ENCODE measurements around the gene BABAM1.

- no peak for TF ChIP-seq CTCF (IDR thresholded peaks at IDR 0.05)
- TF ChIP-seq EP300 (IDR thresholded peaks at IDR 0.05), result no peak
- TF ChIP-seq POLR2AphosphoS5 (IDR thresholded peaks at IDR 0.05), result no peak
- no peak for TF ChIP-seq POLR2A (IDR thresholded peaks at IDR 0.05)
Observed at GRCh38 chr19:17285415-17286135, 18.3 kb downstream of the BABAM1 start.

Measured in suprapubic skin (tissue), 4 donors.